Heart right ventricle (tissue), 16 donors: ENCODE measurements around the gene BCL2. TPM values are rescaled to one million over a fixed set of nuclear protein-coding genes. Genes with fewer than 3 reads are reported as not detected.

Source experiments
- ATAC-seq, 8 donors: fragments of 200-7000 bp; cut with Tn5 transposase; one replicate each; pipeline ENCODE4 v1.9.1; 2020; ENCODE audit warnings: mild to moderate bottlenecking in 8 of 8, moderate library complexity in 8 of 8, moderate number of reproducible peaks in 1 of 8
- DNase-seq, 2 donors: peaks; one replicate each; pipeline ENCODE4 v3.0.0-alpha.2; 2020
- H3K27ac ChIP-seq, 10 donors: fragments of 200-600 bp; sonication (generic) in 2 of 10; one replicate each; pipeline versions ENCODE4 v1.5.0 to v1.8.0; 2020 to 2022; ENCODE audit warnings: mild to moderate bottlenecking in 3 of 10
- H3K27me3 ChIP-seq, 7 donors: fragments of 200-600 bp; one replicate each; pipeline ENCODE4 v1.8.0; 2021 to 2022; ENCODE audit warnings: mild to moderate bottlenecking in 2 of 7
- H3K36me3 ChIP-seq, 9 donors: fragments of 200-600 bp; sonication (generic) in 1 of 9; one replicate each; pipeline versions ENCODE4 v1.5.0 to v1.8.0; 2020 to 2022; ENCODE audit warnings: mild to moderate bottlenecking in 2 of 9
- H3K4me1 ChIP-seq, 9 donors: fragments of 200-600 bp; sonication (generic) in 1 of 9; one replicate each; pipeline versions ENCODE4 v1.5.0 to v1.8.0; 2020 to 2022; ENCODE audit warnings: mild to moderate bottlenecking in 4 of 9
- H3K4me3 ChIP-seq, 10 donors: fragments of 200-600 bp; sonication (generic) in 2 of 10; one replicate each; pipeline versions ENCODE4 v1.5.0 to v1.8.0; 2020 to 2022; ENCODE audit warnings: mild to moderate bottlenecking in 7 of 10, moderate library complexity in 2 of 10
- H3K9me3 ChIP-seq, 11 donors: fragments of 200-600 bp in 10 of 11; sonication (generic) in 2 of 11; one replicate each; pipeline versions ENCODE4 v1.5.0 to v1.8.0; 2013 to 2022; ENCODE audit warnings: mild to moderate bottlenecking in 2 of 11, control low read depth in 1 of 11, moderate library complexity in 1 of 11
- CTCF ChIP-seq, 9 donors: fragments of 200-600 bp; sonication (generic) in 2 of 9; IDR thresholded peaks; one replicate each; pipeline versions ENCODE4 v1.5.0 to v1.8.0; 2021 to 2022; ENCODE audit warnings: antibody characterized with exemption in 9 of 9, mild to moderate bottlenecking in 5 of 9, moderate library complexity in 1 of 9
- WGBS, 2 donors: extraction: QIAGEN DNeasy Blood & Tissue Kit; methylation state at CpG; one replicate each; pipeline ENCODE4 v1.1.7; 2013; ENCODE audit warnings: inconsistent platforms in 1 of 2; 5-methylcytosine and 5-hydroxymethylcytosine counted together
- intact Hi-C, 10 donors: fragments of 100-400 bp; cut with DNase I; formaldehyde crosslinking; loops; one replicate each; pipeline versions ENCODE4 v1.11.1 to v1.14.2; 2022
- polyA plus RNA-seq, 2 donors: library from polyadenylated mRNA; stranded (reverse); fragments of 200-250 nt; gene quantifications; one replicate each; pipeline ENCODE4 v1.2.3, GENCODE V29; 2013
- total RNA-seq, 10 donors: library from RNA; stranded (reverse); fragmentation: NEBNext Ultra II Directional in 3 of 10; extraction: Animal tissue kit (Norgen Biotek cat#: 25700) in 3 of 10; gene quantifications; one replicate each; pipeline versions ENCODE4 v1.2.1 to v1.2.4, GENCODE V29; 2021 to 2023
- donor health status: Arrhythmogenic right ventricular cardiomyopathy.
- donor health status: ischemic (EF 13 %, LVEDD 7.1; RV severe dilation, severe dysfunction).
- donor health status: healthy with polysubstance abuse.
- donor health status: DM: no; HTN: yes; CAD: no.
- donor health status: DM: no; HTN: no; CAD: no.
- donor health status: ischemic (EF 25% LVEDD 6.9; RV normal size, moderate dysfunction).
- donor health status: ischemic (EF 25% LVEDD 5.7; RV mildly dilated, moderate dysfunction).
- donor health status: healthy.
- donor health status: DM: yes; HTN: yes; CAD: no.
- donor health status: Ischemic cardiomyopathy.
- donor health status: ischemic (EF 35%, LVEDD 5.7; RV mildly dilated, moderate dysfunction).
- donor health status: nonischemic (EF 11% LVEDD 7.7; RV severe dilation, severe dysfunction).
- donor health status: DM: yes; HTN: yes; CAD: no.
- donor health status: PGD.
- donor health status: ischemic (EF 29% LVEDD 5.4; RV normal size, mild dysfunction).
- donor health status: nonischemic (EF 23%, LVEDD 6.1; RV moderate dilation, normal function).

The BCL2 gene
- total and polyA plus RNA-seq, 12 donors: 1.5 to 23.1 (median 9.6) TPM

- WGBS, 2 donors: 71 to 75% methylated on average over 3 of the region's 3 CpGs
- no peak overlapping the region for H3K4me3 ChIP-seq
- no peaks in the 10 kb centered on the region for H3K36me3 ChIP-seq
- no peak for DNase-seq
- peaks cover 3 to 46% (median 35%) of the 10 kb centered on the region in 9 donors for H3K4me1 ChIP-seq
- intact Hi-C loops: loop anchor here in 6 of 10 donors (5.0 to 10.0 kb wide), 6 partner anchors 110 to 300 kb away; partner anchors contain the start of gene VPS4B (in 1 of the 6)
- H3K27ac ChIP-seq: no peak overlapping the region
- no peak for TF ChIP-seq CTCF (IDR thresholded peaks at IDR 0.05)
- ATAC-seq: no peak
- H3K27me3 ChIP-seq: no peaks in the 10 kb centered on the region
- no peaks in the 10 kb centered on the region for H3K9me3 ChIP-seq
Observed at GRCh38 chr18:63135101-63135500, 184.5 kb downstream of the BCL2 start.

- ATAC-seq (no peak), DNase-seq (no peak)
- Histone ChIP-seq H3K4me3 (no peak overlapping the region), H3K27me3 (no peaks in the 10 kb centered on the region), H3K36me3 (no peaks in the 10 kb centered on the region), H3K9me3 (no peaks in the 10 kb centered on the region), H3K27ac (no peak overlapping the region), H3K4me1 (peaks cover 3 to 24% (median 13%) of the 10 kb centered on the region in 9 donors)
- intact Hi-C loops: loop anchor here in 8 of 10 donors (2.0 to 10.0 kb wide), 9 partner anchors 108 to 304 kb away; partner anchors contain the start of gene VPS4B (in 1 of the 8)
- WGBS, 2 donors: 77 to 82% methylated on average over 8 of the region's 8 CpGs
- no peak for TF ChIP-seq CTCF (IDR thresholded peaks at IDR 0.05)
Observed at GRCh38 chr18:63132819-63133200, 186.8 kb downstream of the BCL2 start.

- DNase-seq: no peak
- TF ChIP-seq CTCF (IDR thresholded peaks at IDR 0.05): no peak
- Histone ChIP-seq H3K9me3 (no peaks in the 10 kb centered on the region), H3K27ac (peak overlapping the region in 1 of 10 donors; percentile 15), H3K27me3 (no peaks in the 10 kb centered on the region), H3K36me3 (peaks cover 0 to 3% (median 0%) of the 10 kb centered on the region in 9 donors), H3K4me1 (peaks cover 3 to 18% (median 8%) of the 10 kb centered on the region in 9 donors), H3K4me3 (no peak overlapping the region)
- intact Hi-C loops: loop anchor here in 9 of 10 donors (1.0 to 10.0 kb wide), 11 partner anchors 107 to 305 kb away; partner anchors contain the start of genes BCL2 (in 2 of the 9) and VPS4B (in 1 of the 9)
- peak in 1 of 8 donors; percentile 4 for ATAC-seq
- 88 to 91% methylated on average over 13 of the region's 13 CpGs for WGBS, 2 donors
Observed at GRCh38 chr18:63131959-63132818, 187.4 kb downstream of the BCL2 start.

DNA sequence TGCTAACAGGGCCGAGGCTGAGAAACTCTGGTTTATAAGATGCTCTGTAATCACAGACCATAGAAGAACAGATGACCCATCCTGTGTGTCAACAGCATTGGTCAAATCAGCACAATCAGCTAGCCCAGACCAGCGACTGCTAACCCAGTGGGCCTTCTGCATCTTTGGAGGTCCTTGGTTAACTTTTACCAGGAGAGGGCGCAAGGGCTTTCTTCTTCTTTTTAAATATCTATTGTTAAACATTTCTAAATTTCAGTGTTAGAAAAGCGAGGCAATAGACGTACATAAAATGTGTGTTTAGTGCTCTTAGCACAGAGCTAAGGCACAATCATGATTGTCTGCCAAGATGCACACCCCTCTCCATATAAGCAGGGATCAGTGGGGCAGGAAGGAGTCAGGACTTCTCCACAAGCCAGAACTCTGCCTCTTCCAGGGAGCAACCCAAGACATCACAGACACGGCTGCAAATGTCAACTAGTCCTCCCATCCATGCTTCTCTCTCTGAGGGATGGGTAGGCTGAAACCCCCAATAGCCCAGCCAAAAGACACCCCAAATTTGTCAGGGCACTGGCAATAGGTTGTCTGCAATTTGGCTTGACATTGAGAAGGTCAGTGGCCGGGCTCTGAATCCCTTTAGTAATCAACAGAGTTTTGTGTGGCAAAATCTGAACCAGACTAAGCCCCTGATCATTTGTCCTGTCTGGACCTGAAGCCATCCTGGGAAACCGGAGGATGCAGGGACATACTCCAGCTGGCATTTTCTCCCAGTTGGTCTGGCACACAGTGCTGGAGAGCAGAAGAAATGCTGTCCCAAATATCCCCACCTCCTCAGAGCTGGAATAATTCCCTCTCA is 188.2 kb downstream of the BCL2 start:
- Histone ChIP-seq H3K9me3 (no peaks in the 10 kb centered on the region), H3K27me3 (no peaks in the 10 kb centered on the region), H3K36me3 (peaks cover 0 to 5% (median 0%) of the 10 kb centered on the region in 9 donors), H3K4me1 (peaks cover 3 to 15% (median 8%) of the 10 kb centered on the region in 9 donors), H3K27ac (peak overlapping the region in 2 of 10 donors; percentile 9 to 15), H3K4me3 (no peak overlapping the region)
- intact Hi-C loops: loop anchor here in 9 of 10 donors (1.0 to 10.0 kb wide), 11 partner anchors 107 to 306 kb away; partner anchors contain the start of genes BCL2 (in 2 of the 9) and VPS4B (in 1 of the 9)
- DNase-seq (peak in 1 of 2 donors; percentile 74), ATAC-seq (peak; percentile 41 to 80 (median 69))
- 43 to 52% methylated on average over 8 of the region's 8 CpGs for WGBS, 2 donors
- TF ChIP-seq CTCF (IDR thresholded peaks at IDR 0.05): peak; percentile 41 to 85 (median 75)
